Fibroblast of lung (primary cell): ENCODE data around the gene TNS3.

Source experiments
- EZH2 ChIP-seq: IDR thresholded peaks from 2 replicates; pipeline ENCODE4 v1.5.1; 2012; ENCODE audit warnings: low read length, control low read depth, mild to moderate bottlenecking; ENCODE audit errors: missing control alignments
- TF ChIP-seq, protein P1 (sequence below), 2 donors: IDR thresholded peaks in 1 of 2; conservative IDR thresholded peaks in 1 of 2; 1 replicate in 1 of 2; 2 replicates in 1 of 2; pipeline ENCODE4 v1.5.1; 2011 to 2012; ENCODE audit warnings: low read length in 2 of 2, control low read depth in 1 of 2, inconsistent platforms in 1 of 2, low read depth in 1 of 2, mild to moderate bottlenecking in 1 of 2

DNA sequence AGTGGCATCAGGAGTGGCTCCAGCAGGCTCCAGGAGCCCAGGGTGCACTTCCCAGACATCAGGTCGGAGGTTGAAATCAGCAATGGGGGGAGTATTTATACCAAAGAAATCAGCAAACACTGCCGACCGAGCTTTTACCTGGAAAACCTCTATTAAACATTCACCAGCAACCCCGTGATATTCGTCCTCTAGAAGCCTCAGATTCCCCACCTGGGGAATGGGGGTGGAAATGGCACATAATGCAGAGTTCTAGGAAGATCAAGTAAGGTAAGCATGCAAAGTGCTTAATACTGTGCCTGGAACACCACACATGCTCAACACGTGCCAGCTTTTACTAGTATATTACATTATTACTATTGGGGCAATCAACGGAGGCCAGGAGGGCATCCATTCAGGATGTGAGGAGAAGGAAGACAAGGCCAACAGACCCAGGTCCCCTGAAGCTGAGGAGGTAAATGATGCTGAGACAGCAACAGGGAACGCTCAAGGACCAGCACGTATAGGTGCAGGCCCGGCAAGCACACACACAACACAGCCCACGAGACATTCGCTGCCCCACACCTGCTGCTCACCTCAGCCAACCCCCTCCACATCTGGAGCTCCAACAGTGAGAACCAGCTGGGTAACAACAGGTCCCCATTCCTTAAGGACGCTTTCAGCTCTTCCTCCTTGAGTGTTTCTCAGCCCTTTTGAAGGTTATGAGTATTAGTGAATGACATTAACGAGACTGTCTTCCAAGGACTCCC lies 125.5 kb downstream of the TNS3 start:
- TF ChIP-seq, protein P1, sequence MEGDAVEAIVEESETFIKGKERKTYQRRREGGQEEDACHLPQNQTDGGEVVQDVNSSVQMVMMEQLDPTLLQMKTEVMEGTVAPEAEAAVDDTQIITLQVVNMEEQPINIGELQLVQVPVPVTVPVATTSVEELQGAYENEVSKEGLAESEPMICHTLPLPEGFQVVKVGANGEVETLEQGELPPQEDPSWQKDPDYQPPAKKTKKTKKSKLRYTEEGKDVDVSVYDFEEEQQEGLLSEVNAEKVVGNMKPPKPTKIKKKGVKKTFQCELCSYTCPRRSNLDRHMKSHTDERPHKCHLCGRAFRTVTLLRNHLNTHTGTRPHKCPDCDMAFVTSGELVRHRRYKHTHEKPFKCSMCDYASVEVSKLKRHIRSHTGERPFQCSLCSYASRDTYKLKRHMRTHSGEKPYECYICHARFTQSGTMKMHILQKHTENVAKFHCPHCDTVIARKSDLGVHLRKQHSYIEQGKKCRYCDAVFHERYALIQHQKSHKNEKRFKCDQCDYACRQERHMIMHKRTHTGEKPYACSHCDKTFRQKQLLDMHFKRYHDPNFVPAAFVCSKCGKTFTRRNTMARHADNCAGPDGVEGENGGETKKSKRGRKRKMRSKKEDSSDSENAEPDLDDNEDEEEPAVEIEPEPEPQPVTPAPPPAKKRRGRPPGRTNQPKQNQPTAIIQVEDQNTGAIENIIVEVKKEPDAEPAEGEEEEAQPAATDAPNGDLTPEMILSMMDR (conservative IDR thresholded peaks at IDR 0.05 in 1 of 2, IDR thresholded peaks at IDR 0.05 in 1 of 2; ENCODE audit: low read depth in 1 of 2, low read length in 2 of 2): no peak
- TF ChIP-seq EZH2: no peak
